ENCODE results near the gene PPARGC1A.

Gene PPARGC1A

GRCh38 chr4:23881674-23882337 is 8.0 kb downstream of the PPARGC1A start:
- DNase-seq (ENCODE audit: low read depth), result no peak

GRCh38 chr4:23881052-23881501 is 8.8 kb downstream of the PPARGC1A start:
- no peak for DNase-seq (ENCODE audit: low read depth)

- no peak for DNase-seq (ENCODE audit: low read depth)
These were observed 10.7 kb downstream of the PPARGC1A start for GRCh38 chr4:23878912-23879732.

GRCh38 chr4:23878246-23878891 is 11.5 kb downstream of the PPARGC1A start:
- DNase-seq (ENCODE audit: low read depth), result no peak

GRCh38 chr4:23877758-23878229 is 12.1 kb downstream of the PPARGC1A start:
- no peak for DNase-seq (ENCODE audit: low read depth)

GRCh38 chr4:23876418-23877089 is 13.3 kb downstream of the PPARGC1A start:
- no peak for DNase-seq (ENCODE audit: low read depth)

GRCh38 chr4:23875317-23875716 is 14.5 kb downstream of the PPARGC1A start:
- no peak for DNase-seq (ENCODE audit: low read depth)

GRCh38 chr4:23874536-23874901 is 15.3 kb downstream of the PPARGC1A start:
- DNase-seq (ENCODE audit: low read depth), result no peak

- DNase-seq (ENCODE audit: low read depth), result no peak
These were observed 15.9 kb downstream of the PPARGC1A start for GRCh38 chr4:23873717-23874535.

GRCh38 chr4:23871426-23871825 is 18.4 kb downstream of the PPARGC1A start:
- no peak for DNase-seq (ENCODE audit: low read depth)

- DNase-seq (ENCODE audit: low read depth), result no peak
These were observed 23.3 kb downstream of the PPARGC1A start for GRCh38 chr4:23866450-23867075.

- DNase-seq (ENCODE audit: low read depth), result no peak
These were observed 27.9 kb downstream of the PPARGC1A start for GRCh38 chr4:23861897-23862296.

- no peak for DNase-seq (ENCODE audit: low read depth)
These were observed 28.9 kb downstream of the PPARGC1A start for GRCh38 chr4:23860919-23861318.

- DNase-seq (ENCODE audit: low read depth), result no peak
These were observed 32.4 kb downstream of the PPARGC1A start for GRCh38 chr4:23857367-23857959.

- DNase-seq (ENCODE audit: low read depth), result no peak
These were observed 33.2 kb downstream of the PPARGC1A start for GRCh38 chr4:23856630-23857029.

- DNase-seq (ENCODE audit: low read depth), result no peak
These were observed 33.8 kb downstream of the PPARGC1A start for GRCh38 chr4:23855912-23856605.

- no peak for DNase-seq (ENCODE audit: low read depth)
These were observed 35.7 kb downstream of the PPARGC1A start for GRCh38 chr4:23853986-23854660.

GRCh38 chr4:23851464-23851863 is 38.4 kb downstream of the PPARGC1A start:
- no peak for DNase-seq (ENCODE audit: low read depth)

- DNase-seq (ENCODE audit: low read depth), result no peak
These were observed 42.7 kb downstream of the PPARGC1A start for GRCh38 chr4:23847158-23847557.

All from stimulated activated CD8-positive, alpha-beta memory T cell treated with anti-CD3 and anti-CD28 coated beads, Interleukin-12 subunit alpha, Interleukin-12 subunit beta, amount 100 ng/mL, for 1 hour (primary cell).